Fibroblast of lung (primary cell): Measurements from ENCODE around the gene NANOS3. TPM values are rescaled to one million over a fixed set of nuclear protein-coding genes. Genes with fewer than 3 reads are reported as not detected.

ENCODE experiments used
- DNase-seq, 2 donors: peaks; one replicate each; pipeline versions ENCODE4 v3.0.0 to v3.0.0-alpha.2; 2010; ENCODE audit warnings: low read depth in 2 of 2
- H2AFZ ChIP-seq: 2 replicates; pipeline ENCODE4 v1.5.1; 2012; ENCODE audit warnings: low read length, control low read depth, inconsistent platforms
- H3K27ac ChIP-seq: 2 replicates; pipeline ENCODE4 v1.5.1; 2011; ENCODE audit warnings: low read length, control low read depth; ENCODE audit not compliant: insufficient read depth
- H3K27me3 ChIP-seq: 2 replicates; pipeline ENCODE4 v1.5.1; 2011; ENCODE audit warnings: mild to moderate bottlenecking, low read length; ENCODE audit not compliant: control insufficient read depth, insufficient read depth
- H3K36me3 ChIP-seq: 2 replicates; pipeline ENCODE4 v1.5.1; 2011; ENCODE audit warnings: low read length; ENCODE audit not compliant: control insufficient read depth, insufficient read depth
- H3K4me1 ChIP-seq: 2 replicates; pipeline ENCODE4 v1.5.1; 2011; ENCODE audit warnings: low read length; ENCODE audit not compliant: control insufficient read depth, insufficient read depth; ENCODE audit errors: extremely low read depth
- H3K4me2 ChIP-seq: 2 replicates; pipeline ENCODE4 v1.5.1; 2011; ENCODE audit warnings: low read length, control low read depth; ENCODE audit not compliant: insufficient read depth; ENCODE audit errors: extremely low read depth
- H3K4me3 ChIP-seq, 4 experiments: fragments of 200-600 bp in 1 of 4; sonication (generic) in 1 of 4; replicated peaks in 1 of 4; 2 replicates each; pipeline ENCODE4 v1.5.1; 2011 to 2016; ENCODE audit warnings: low read length in 4 of 4, low read depth in 3 of 4, mild to moderate bottlenecking in 3 of 4, control low read depth in 2 of 4, inconsistent platforms in 1 of 4, mixed read lengths in 1 of 4; ENCODE audit not compliant: insufficient read depth in 1 of 4; ENCODE audit errors: control extremely low read depth in 1 of 4
- H3K79me2 ChIP-seq: 2 replicates; pipeline ENCODE4 v1.5.1; 2012; ENCODE audit warnings: mild to moderate bottlenecking, low read length, inconsistent platforms; ENCODE audit not compliant: control insufficient read depth, insufficient read depth
- H3K9ac ChIP-seq: 2 replicates; pipeline ENCODE4 v1.5.1; 2011; ENCODE audit warnings: mild to moderate bottlenecking, low read length, control low read depth; ENCODE audit not compliant: insufficient read depth
- H3K9me3 ChIP-seq: 2 replicates; pipeline ENCODE4 v1.5.1; 2012; ENCODE audit warnings: low read depth, low read length; ENCODE audit not compliant: control insufficient read depth, insufficient read depth
- H4K20me1 ChIP-seq: 2 replicates; pipeline ENCODE4 v1.5.1; 2011; ENCODE audit warnings: low read length; ENCODE audit not compliant: control insufficient read depth, insufficient read depth; ENCODE audit errors: extremely low read depth
- CTCF ChIP-seq, 2 donors: IDR thresholded peaks in 1 of 2; conservative IDR thresholded peaks in 1 of 2; 1 replicate in 1 of 2; 2 replicates in 1 of 2; pipeline ENCODE4 v1.5.1; 2011 to 2012; ENCODE audit warnings: low read length in 2 of 2, control low read depth in 1 of 2, inconsistent platforms in 1 of 2, low read depth in 1 of 2, mild to moderate bottlenecking in 1 of 2
- EZH2 ChIP-seq: IDR thresholded peaks from 2 replicates; pipeline ENCODE4 v1.5.1; 2012; ENCODE audit warnings: low read length, control low read depth, mild to moderate bottlenecking; ENCODE audit errors: missing control alignments
- polyA plus RNA-seq, 2 donors: library from polyadenylated mRNA; depleted of rRNA in 1 of 2; stranded (reverse) in 1 of 2; unstranded in 1 of 2; fragments of >200 nt; gene quantifications; 2 replicates each; pipeline ENCODE4 v1.2.1, GENCODE V29; 2011 to 2012; ENCODE audit warnings: missing spikeins in 1 of 2
- total RNA-seq: library from RNA; depleted of rRNA; stranded (reverse); fragments of >200 nt; gene quantifications from 2 replicates; pipeline ENCODE4 v1.2.1, GENCODE V29; 2014

Gene NANOS3
- total and polyA plus RNA-seq, 2 donors (not counting 1 experiment from before 2014, with no cell fraction given) = not detected

- no peaks in the 10 kb centered on the region for H4K20me1 ChIP-seq
- H3K4me3 ChIP-seq = no peak overlapping the region
- TF ChIP-seq EZH2 (no peak), CTCF (conservative IDR thresholded peaks at IDR 0.05 in 1 of 2, IDR thresholded peaks at IDR 0.05 in 1 of 2; ENCODE audit: low read depth in 1 of 2, low read length in 2 of 2) (no peak)
- no peak overlapping the region for H3K4me2 ChIP-seq
- no peak for DNase-seq
- H3K36me3 ChIP-seq = peaks cover 19% of the 10 kb centered on the region
- peaks cover 11% of the 10 kb centered on the region for H3K4me1 ChIP-seq
- H3K27me3 ChIP-seq = no peaks in the 10 kb centered on the region
- H3K27ac ChIP-seq = no peak overlapping the region
- H3K79me2 ChIP-seq = peaks cover 19% of the 10 kb centered on the region
- no peak overlapping the region for H2AFZ ChIP-seq
- no peaks in the 10 kb centered on the region for H3K9me3 ChIP-seq
- no peak overlapping the region for H3K9ac ChIP-seq
Observed at GRCh38 chr19:13830741-13831536, 46.0 kb upstream of the NANOS3 start.

GRCh38 chr19:13831537-13832467, 45.1 kb upstream of the NANOS3 start:
- TF ChIP-seq CTCF (conservative IDR thresholded peaks at IDR 0.05 in 1 of 2, IDR thresholded peaks at IDR 0.05 in 1 of 2; ENCODE audit: low read depth in 1 of 2, low read length in 2 of 2) = no peak
- TF ChIP-seq EZH2 = no peak
- Histone ChIP-seq H3K36me3 (peaks cover 23% of the 10 kb centered on the region), H3K4me2 (no peak overlapping the region), H3K4me1 (peaks cover 19% of the 10 kb centered on the region), H3K9ac (no peak overlapping the region), H4K20me1 (no peaks in the 10 kb centered on the region), H2AFZ (no peak overlapping the region), H3K4me3 (no peak overlapping the region), H3K27me3 (no peaks in the 10 kb centered on the region), H3K79me2 (peaks cover 27% of the 10 kb centered on the region), H3K9me3 (no peaks in the 10 kb centered on the region), H3K27ac (no peak overlapping the region)
- DNase-seq = no peak
